HG03175 (cell line): ENCODE measurements around the gene SLC22A31.
"Not testable (repeated sequence)": the region's sequence is repeated elsewhere in the genome, so short reads cannot be mapped to it uniquely, and the experiment has no call there.

Experiments
- ATAC-seq: cut with Tn5 transposase; IDR thresholded peaks from one replicate; pipeline ENCODE4 v1.9.1; 2021; ENCODE audit warnings: mild to moderate bottlenecking, moderate library complexity; ENCODE audit not compliant: unreplicated experiment

The SLC22A31 gene

DNA sequence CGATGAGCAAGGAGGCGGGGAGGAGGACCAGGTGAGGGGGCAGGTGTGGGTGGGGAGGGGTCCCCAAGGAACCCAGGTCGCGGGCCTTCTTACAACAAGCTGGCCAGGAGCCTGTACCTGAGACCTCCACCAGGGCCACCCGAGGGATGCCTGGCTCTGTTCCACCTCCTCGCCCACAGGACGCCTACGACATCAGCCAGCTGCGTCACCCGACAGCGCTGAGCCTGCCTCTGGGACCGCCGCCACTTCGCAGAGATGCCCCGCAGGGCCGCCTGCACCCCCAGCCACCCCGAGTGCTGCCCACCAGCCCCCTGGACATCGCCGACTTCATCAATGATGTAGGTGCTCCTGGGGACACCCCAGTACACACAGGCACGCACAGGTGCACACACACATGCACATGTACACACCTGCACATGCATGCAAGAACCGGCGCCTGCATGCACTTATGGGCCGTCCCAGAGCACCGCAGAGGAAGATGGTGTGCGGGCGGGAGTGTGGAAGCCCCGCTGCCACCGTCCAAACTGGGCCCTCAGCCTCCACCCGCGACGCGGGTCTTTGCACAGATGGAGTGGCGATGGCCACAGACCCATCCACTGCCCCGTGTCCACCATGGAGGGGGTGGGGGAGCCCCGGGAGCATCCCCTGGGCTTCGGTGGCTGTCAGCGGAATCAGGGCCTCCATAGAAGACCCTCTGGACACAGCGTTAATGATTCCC lies 6.6 kb downstream of the SLC22A31 start:
- no peak for ATAC-seq

DNA sequence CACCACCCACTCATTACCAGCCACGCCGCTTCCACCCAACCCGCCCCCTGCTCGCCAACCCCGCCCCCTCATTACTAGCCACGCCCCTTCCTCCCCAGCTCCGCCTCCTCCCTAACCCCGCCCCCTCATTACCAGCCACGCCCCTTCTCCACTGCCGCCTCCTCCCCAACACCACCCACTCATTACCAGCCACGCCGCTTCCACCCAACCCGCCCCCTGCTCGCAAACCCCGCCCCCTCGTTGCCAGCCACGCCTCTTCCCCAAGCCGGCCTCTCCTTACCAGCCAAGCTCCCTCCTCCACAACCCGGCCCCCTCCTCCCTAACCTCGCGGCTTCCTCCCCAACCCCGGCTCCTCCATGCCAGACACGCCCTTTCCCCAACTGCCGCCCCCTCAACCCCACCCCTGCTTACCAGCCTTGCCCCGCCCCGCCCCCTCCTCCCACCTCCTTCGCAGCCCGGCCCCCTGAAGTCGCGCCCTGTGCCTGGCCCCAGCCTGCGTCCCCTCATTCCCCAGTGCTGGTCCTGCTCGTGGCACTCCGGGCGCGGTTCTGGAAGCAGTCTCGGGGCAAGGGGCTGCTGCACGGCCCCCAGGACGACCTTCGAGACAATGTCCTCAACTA lies 7.3 kb downstream of the SLC22A31 start:
- no peak for ATAC-seq

DNA sequence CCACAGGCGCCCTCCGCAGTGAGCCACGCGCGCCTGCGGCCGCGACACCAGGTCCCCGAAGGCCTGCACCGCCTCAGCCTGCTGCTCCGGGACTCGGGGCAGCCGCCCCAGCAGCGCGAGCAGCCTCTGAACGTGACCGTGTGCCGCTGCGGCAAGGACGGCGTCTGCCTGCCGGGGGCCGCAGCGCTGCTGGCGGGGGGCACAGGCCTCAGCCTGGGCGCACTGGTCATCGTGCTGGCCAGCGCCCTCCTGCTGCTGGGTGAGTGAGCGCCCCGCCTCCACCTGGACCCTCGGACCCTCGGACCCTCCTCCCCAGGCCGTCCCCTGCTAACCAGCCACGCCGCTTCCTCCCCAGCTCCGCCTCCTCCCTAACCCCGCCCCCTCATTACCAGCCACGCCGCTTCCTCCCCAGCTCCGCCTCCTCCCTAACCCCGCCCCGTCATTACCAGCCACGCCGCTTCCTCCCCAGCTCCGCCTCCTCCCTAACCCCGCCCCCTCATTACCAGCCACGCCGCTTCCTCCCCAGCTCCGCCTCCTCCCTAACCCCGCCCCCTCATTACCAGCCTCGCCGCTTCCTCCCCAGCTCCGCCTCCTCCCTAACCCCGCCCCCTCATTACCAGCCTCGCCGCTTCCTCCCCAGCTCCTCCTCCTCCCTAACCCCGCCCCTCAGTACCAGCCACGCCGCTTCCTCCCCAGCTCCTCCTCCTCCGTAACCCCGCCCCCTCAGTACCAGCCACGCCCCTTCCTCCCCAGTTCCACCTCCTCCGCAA lies 8.0 kb downstream of the SLC22A31 start:
- ATAC-seq, result not testable (repeated sequence)

DNA sequence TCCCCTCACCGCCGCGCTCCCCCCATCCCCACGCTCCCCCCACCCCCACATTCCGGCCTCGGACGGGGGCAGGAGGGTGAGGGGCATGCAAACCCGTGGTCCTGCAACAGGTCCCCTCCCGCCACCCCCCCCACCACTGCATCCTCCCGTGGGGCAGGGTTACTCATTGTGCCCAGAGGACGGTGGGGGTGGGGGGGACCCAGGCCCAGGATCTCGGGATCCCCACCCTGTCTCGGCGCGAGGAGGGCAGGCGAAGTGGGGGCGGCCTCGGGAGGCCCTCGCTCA lies 8.5 kb downstream of the SLC22A31 start:
- ATAC-seq, result no peak

DNA sequence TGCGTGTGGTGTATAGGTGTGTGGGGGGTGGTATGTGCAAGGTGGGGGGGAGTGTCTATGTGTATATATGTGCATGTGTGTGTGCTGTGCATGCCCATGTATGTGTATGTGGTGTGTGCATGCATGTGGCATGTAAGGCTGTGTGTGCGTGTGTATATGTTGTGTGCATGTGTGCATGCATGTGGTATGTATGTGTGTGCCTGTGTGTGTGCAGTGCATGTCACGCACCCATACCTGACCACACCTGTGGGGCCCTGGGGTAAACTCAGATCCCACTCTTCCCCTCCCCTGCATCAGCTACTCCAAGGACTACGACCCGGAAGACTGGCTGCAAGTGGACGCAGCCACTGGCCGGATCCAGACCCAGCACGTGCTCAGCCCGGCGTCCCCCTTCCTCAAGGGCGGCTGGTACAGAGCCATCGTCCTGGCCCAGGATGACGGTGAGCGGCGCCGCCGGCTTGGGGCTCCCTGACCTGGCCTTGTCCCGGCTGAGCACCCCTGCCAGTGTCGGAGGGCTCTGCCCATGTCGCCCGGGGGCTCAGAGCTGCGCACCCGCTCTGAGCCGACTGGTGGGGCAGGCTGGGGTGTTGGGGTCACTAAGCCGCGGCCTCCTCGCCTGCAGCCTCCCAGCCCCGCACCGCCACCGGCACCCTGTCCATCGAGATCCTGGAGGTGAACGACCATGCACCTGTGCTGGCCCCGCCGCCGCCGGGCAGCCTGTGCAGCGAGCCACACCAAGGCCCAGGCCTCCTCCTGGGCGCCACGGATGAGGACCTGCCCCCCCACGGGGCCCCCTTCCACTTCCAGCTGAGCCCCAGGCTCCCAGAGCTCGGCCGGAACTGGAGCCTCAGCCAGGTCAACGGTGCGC lies 9.1 kb downstream of the SLC22A31 start:
- no peak for ATAC-seq

DNA sequence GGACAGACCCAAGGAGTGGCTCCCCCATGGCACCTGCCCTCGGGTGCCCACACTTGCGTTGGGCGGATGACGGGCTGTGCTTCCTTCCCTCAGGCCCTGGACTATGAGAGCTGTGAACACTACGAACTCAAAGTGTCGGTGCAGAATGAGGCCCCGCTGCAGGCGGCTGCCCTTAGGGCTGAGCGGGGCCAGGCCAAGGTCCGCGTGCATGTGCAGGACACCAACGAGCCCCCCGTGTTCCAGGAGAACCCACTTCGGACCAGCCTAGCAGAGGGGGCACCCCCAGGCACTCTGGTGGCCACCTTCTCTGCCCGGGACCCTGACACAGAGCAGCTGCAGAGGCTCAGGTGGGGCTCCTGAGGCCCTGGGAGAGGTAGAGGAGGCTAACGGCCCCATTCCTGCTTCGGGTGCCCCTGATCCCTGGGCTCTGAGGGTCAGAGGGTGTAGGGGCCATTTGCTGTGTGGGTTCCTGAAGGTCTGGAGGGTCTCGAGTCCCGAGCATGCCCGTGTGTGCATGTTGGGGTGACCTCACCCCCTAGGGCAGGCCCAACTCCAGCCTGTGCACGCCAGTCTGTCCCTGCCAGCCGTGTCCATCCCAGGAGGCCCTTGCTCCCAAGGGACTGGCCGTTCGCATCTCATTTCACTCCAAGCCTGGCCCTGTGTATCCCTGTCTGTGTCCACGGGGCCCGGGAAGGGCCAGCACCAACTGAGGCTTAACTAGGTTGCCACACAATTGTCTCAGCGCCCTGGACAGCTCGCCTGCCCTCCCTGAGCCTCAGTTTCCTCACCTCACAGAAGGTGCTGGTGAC lies 10.0 kb downstream of the SLC22A31 start:
- no peak for ATAC-seq

DNA sequence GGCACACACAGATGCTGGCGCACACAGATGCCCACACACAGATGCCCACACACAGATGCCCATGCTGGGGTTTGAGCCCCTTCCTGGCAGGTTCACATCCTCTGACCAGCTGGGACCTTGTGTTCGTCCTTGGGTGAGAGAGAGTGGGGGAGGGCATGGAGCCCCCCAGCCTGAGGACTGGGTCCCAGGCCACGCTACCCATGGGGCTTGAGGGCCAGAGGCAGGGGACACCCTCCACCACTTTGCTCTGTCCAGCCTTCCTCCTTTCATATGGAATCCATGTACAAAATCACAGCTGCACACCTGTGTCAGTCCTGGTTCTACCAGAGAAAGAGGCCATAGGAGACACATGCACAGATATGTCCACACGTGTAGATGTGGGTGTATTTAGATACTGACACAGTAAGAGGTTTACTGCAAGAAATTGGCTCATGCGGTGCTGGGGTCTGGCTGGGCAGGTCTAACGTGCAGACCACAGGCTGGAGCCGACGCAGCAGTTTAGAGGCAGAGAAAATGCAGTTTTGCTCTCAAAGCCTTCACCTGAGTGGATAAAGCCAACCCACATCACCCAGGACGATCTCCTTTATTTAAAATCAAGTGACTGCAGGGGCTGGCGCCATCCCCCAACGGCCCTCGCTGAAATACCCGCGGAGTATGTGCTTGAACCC lies 10.8 kb downstream of the SLC22A31 start:
- ATAC-seq, result no peak

DNA sequence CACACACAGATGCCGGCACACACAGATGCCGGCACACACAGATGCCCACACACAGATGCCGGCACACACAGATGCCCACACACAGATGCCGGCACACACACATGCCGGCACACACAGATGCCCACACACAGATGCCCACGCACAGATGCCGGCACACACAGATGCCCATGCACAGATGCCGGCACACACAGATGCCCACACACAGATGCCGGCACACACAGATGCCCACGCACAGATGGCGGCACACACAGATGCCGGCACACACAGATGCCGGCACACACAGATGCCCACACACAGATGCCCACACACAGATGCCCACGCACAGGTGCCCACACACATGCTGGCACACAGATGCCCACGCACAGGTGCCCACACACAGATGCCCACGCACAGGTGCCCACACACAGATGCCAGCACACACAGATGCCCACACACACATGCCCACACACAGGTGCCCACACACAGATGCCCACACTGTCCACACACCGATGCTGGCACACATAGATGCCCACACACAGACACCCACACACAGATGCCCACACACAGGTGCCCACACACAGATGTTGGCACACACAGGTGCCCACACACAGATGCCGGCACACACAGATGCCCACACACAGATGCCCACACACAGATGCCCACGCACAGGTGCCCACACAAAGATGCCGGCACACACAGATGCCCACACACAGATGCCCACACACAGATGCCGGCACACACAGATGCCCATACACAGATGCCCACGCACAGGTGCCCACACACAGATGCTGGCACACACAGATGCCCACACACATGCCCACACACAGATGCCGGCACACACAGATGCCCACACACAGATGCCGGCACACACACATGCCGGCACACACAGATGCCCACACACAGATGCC lies 11.6 kb downstream of the SLC22A31 start:
- ATAC-seq, result not testable (repeated sequence)

DNA sequence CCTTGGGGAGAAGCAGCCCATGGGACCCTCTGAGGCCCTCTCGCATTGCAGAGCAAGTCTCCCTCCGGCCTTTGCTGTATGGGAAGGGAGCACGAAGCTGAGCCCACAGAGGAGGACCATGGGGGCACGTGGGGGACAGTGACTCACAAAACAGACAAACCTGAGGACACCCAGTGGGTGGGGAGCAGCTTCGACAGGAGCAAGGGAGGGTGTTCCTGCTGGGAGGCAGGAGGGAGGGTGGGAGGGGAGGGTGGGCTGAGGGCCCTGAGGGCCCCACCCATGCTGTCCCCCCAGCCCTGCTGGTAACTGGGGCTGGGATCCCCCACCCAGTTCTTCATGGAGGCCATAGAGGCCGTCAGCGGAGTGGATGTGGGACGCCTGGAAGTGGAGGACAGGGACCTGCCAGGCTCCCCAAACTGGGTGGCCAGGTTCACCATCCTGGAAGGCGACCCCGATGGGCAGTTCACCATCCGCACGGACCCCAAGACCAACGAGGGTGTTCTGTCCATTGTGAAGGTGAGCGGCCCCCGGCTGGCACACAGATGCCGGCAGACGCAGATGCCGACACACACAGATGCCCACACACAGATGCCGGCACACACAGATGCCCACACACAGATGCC lies 12.5 kb downstream of the SLC22A31 start:
- no peak for ATAC-seq

DNA sequence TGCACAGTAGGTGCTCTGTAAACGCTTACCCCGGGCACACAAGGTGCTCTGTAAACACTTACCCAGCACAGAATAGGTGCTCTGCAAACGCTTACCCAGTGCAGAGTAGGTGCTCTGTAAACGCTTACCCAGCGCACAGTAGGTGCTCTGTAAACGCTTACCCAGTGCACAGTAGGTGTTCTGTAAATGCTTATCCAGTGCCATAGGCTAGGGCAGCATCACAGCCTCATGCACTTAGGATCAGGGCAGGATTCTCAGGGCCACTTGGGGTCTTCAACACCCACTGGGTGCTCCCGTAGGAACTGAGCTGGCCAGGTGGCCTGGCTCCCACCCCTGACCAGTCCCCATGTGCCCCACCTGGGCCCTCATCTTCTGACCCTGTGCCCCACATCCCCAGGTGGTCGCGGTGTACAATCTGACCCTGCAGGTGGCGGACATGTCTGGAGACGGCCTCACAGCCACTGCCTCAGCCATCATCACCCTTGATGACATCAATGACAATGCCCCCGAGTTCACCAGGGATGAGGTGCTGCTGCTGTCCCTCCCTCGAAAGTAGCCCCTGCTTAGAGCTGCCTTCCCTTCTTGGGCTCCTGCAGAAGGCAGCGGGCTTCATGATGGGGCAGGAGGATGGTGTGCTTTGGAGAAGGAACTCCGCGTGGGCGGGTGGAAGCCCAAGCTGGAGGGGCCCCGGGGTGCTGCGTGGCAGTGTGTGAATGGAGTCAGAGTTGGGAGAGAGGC lies 13.1 kb downstream of the SLC22A31 start:
- no peak for ATAC-seq

DNA sequence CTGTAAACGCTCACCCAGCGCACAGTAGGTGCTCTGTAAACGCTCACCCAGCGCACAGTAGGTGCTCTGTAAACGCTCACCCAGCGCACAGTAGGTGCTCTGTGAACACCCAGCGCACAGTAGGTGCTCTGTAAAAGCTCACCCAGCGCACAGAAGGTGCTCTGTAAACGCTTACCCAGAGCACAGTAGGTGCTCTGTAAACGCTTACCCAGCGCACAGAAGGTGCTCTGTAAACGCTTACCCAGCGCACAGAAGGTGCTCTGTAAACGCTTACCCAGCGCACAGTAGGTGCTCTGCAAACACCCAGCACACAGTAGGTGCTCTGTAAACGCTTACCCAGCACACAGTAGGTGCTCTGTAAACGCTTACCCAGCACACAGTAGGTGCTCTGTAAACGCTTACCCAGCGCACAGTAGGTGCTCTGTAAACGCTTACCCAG lies 13.7 kb downstream of the SLC22A31 start:
- ATAC-seq, result not testable (repeated sequence)

DNA sequence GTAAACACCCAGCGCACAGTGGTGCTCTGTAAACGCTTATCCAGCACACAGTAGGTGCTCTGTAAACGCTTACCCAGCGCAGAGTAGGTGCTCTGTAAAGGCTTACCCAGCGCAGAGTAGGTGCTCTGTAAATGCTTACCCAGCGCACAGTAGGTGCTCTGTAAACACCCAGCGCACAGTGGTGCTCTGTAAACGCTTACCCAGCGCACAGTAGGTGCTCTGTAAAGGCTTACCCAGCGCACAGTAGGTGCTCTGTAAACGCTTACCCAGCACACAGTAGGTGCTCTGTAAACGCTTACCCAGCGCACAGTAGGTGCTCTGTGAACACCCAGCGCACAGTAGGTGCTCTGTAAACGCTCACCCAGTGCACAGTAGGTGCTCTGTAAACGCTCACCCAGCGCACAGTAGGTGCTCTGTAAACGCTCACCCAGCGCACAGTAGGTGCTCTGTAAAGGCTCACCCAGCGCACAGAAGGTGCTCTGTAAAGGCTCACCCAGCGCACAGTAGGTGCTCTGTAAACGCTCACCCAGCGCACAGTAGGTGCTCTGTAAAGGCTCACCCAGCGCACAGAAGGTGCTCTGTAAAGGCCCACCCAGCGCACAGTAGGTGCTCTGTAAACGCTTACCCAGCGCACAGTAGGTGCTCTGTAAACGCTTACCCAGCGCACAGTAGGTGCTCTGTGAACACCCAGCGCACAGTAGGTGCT lies 14.3 kb downstream of the SLC22A31 start:
- not testable (repeated sequence) for ATAC-seq

DNA sequence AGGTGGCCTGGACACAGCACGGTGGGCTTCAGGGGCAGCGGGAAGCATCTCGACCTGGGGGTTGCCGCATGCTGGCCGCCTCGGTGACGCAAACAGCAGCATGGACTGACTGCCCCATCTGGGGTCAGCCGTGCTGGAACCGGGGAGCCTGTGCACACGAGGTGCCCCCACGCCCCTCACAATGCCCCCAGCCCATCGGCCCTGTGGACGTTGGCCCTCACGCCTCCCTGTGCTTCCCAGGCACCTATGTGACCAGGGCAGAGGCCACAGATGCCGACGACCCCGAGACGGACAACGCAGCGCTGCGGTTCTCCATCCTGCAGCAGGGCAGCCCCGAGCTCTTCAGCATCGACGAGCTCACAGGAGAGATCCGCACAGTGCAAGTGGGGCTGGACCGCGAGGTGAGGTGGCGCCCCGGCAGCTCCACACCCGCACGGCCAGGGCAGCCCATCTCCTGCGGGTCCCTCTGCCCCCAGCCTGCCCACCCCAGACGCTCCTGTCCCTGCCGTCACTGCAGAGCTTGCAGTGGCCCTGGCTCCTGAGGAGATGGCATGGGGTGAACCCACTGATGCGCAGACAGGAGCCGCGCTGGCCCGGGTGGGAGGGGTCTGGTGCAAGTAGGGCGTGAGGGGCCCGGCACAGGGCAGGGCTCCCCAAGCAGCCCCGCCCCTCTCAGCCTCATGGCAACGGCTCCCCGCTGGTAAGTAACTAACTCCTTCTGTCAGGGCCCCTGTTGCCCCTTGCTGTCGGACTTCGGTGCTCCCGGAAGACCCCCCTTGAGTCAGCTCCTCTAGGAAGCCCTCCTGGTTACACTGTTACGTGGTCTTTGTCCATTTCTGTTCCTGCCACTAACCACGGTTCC lies 15.2 kb downstream of the SLC22A31 start:
- no peak for ATAC-seq

DNA sequence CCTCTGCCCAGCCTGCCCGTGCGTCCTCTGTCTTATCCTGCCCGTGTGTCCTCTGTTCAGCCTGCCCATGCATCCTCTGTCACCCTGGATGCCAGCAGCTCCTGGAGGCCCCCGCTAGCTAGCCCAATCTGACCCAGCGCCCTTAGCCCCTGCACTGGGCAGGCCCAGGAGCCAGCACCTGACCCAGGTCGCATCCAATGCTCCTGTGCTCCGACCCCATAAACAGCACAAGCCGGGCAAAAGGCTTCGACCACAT lies 15.7 kb downstream of the SLC22A31 start:
- ATAC-seq, result no peak

DNA sequence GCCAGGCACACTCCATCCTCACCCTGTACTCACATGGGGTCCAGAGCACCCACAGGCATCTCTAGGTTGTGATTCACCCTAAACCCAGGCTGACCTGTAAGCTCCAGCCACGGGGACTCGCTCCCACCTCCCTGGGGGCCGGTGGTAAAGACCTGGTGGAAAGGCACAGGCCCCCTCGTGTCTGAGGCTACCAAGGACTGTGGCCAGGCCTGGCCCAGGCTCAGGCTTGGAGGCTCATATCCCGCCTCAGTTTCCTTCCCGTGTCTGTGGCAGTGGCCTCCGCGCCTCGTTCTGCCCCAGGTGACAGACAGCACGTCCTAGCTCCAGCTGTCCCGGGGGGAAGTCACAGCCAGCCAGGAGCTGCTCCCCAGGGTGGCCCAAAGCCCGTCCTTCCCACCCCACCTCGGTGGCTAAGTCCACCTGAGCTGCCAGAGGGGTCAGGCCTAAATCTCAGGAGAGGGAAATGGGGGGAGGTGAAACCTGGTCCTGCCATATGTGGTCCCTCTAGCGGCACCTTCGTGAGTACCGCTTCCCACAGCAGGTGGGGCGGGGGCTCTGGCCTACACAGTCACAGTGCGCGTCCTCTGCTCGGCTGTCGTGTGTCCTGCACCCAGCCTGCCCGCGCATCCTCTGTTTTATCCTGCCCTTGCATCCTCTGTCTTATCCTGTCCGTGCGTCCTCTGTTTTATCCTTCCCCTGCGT lies 16.2 kb downstream of the SLC22A31 start:
- no peak for ATAC-seq

DNA sequence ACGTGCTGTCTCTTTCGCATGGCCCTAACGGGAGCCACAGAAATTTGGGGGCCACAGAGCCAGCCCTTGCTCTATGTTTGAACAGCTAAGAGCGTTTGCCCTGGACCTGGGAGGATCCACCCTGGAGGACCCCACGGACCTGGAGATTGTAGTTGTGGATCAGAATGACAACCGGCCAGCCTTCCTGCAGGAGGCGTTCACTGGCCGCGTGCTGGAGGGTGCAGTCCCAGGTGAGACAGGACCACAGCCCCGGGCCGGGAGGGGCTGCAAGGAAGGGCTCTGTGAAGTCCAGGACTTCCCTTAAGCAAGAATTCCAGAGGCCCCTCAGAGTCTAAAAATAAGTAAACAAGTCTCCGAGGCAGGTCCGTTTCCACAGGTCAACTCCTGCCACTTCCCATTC lies 16.9 kb downstream of the SLC22A31 start:
- no peak for ATAC-seq
